Muscle layer of colon (tissue), 2 donors: ENCODE results near the gene C5AR1.

ENCODE experiments used
- H3K27ac ChIP-seq: one replicate; pipeline ENCODE4 v1.7.0; 2013; ENCODE audit warnings: low read depth, mild to moderate bottlenecking, low read length, moderate library complexity
- H3K27me3 ChIP-seq, 2 donors: one replicate each; pipeline ENCODE4 v1.7.0; 2013; ENCODE audit warnings: low read length in 2 of 2, mild to moderate bottlenecking in 2 of 2; ENCODE audit not compliant: insufficient read depth in 2 of 2, control insufficient read depth in 1 of 2
- H3K36me3 ChIP-seq: one replicate; pipeline ENCODE4 v1.7.0; 2013; ENCODE audit warnings: mild to moderate bottlenecking, low read length; ENCODE audit not compliant: insufficient read depth
- H3K4me1 ChIP-seq: one replicate; pipeline ENCODE4 v1.7.0; 2013; ENCODE audit warnings: mild to moderate bottlenecking, low read length; ENCODE audit not compliant: insufficient read depth
- H3K4me3 ChIP-seq, 2 donors: one replicate each; pipeline ENCODE4 v1.7.0; 2013; ENCODE audit warnings: low read length in 2 of 2, low read depth in 1 of 2, mild to moderate bottlenecking in 1 of 2, moderate library complexity in 1 of 2
- H3K9ac ChIP-seq: one replicate; pipeline ENCODE4 v1.7.0; 2013; ENCODE audit warnings: low read length
- H3K9me3 ChIP-seq: one replicate; pipeline ENCODE4 v1.7.0; 2013; ENCODE audit warnings: mild to moderate bottlenecking, low read length
- donor health status: abdominal sarcoma.
- donor health status: Adenocarcinoma of cecum.

C5AR1 gene

DNA sequence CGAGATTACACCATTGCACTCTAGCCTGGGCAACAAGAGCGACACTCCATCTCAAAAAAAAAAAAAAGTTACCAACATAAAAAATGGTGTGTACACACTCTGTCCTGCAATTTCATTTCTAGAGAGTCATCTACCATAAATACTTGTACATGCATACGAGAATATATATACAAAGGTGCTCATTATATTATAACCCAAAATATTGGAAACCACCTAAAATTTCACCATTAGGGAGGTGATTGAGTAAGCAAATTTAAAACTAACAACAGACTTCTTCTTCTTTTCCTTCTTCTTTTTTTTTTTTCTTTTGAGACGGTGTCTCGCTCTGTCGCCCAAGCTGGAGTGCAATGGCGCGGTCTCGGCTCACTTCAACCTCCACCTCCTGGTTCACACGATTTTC, 7.4 kb upstream of the C5AR1 start:
- H3K27ac ChIP-seq = no peak overlapping the region
- H3K36me3 ChIP-seq = no peaks in the 10 kb centered on the region
- no peaks in the 10 kb centered on the region for H3K27me3 ChIP-seq
- no peaks in the 10 kb centered on the region for H3K9me3 ChIP-seq
- H3K9ac ChIP-seq = no peak overlapping the region
- H3K4me3 ChIP-seq = no peak overlapping the region
- peaks cover 5% of the 10 kb centered on the region for H3K4me1 ChIP-seq

GRCh38 chr19:47303966-47304365, 5.7 kb upstream of the C5AR1 start:
- no peaks in the 10 kb centered on the region for H3K36me3 ChIP-seq
- no peak overlapping the region for H3K27ac ChIP-seq
- H3K9ac ChIP-seq = no peak overlapping the region
- H3K4me3 ChIP-seq = no peak overlapping the region
- H3K9me3 ChIP-seq = no peaks in the 10 kb centered on the region
- H3K4me1 ChIP-seq = peaks cover 5% of the 10 kb centered on the region
- H3K27me3 ChIP-seq = no peaks in the 10 kb centered on the region

- Histone ChIP-seq H3K27ac (no peak overlapping the region), H3K36me3 (no peaks in the 10 kb centered on the region), H3K9me3 (no peaks in the 10 kb centered on the region), H3K27me3 (peaks cover 0 to 5% of the 10 kb centered on the region in 2 donors), H3K9ac (no peak overlapping the region), H3K4me3 (no peak overlapping the region), H3K4me1 (peaks cover 5% of the 10 kb centered on the region)
Observed at GRCh38 chr19:47305309-47305751, 4.3 kb upstream of the C5AR1 start.

DNA sequence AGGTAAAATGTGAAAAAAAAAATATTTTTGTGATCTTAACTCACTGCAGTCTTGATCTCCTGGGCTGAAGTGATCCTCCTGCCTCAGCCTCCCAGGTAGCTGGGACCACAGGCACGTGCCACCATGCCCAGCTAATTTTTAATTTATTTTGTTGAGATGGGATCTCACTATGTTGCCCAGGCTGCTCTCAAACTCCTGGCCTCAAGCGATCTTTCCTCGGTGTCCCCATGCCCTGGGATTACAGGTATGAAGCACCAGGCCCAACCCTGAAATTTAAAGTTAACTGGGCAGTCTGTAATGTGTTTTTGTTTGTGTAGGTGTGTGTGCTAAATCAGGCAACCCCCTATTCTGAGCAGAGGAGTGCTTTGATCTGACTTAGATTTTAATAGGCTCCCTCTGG, 3.4 kb upstream of the C5AR1 start:
- Histone ChIP-seq H3K27ac (no peak overlapping the region), H3K9ac (no peak overlapping the region), H3K4me3 (no peak overlapping the region), H3K9me3 (no peaks in the 10 kb centered on the region), H3K27me3 (peaks cover 0 to 14% of the 10 kb centered on the region in 2 donors), H3K4me1 (peaks cover 5% of the 10 kb centered on the region), H3K36me3 (no peaks in the 10 kb centered on the region)

GRCh38 chr19:47309038-47309437, 623 bp upstream of the C5AR1 start:
- Histone ChIP-seq H3K36me3 (no peaks in the 10 kb centered on the region), H3K4me3 (no peak overlapping the region), H3K9me3 (no peaks in the 10 kb centered on the region), H3K27ac (no peak overlapping the region), H3K4me1 (peaks cover 5% of the 10 kb centered on the region), H3K27me3 (peaks cover 0 to 14% of the 10 kb centered on the region in 2 donors), H3K9ac (no peak overlapping the region)

DNA sequence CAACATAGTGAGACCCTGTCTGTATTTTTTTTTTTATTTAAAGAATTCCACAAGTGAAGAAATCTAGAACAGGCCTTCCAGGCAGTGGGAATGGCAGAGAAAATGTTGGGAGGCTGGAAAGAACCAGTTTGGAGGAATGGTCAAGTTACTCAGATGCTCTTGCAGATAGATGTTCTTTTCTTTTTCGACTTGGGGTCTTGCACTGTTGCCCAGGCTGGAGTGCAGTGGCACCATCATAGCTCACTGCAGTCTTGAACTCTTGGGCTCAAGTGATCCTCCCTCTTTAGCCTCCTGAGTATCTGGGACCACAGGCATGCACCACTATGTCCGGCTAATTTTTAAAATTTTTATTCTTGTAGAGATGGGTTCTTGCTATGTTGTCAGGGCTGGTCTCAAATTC, 662 bp downstream of the C5AR1 start:
- Histone ChIP-seq H3K9ac (no peak overlapping the region), H3K27me3 (peaks cover 0 to 14% of the 10 kb centered on the region in 2 donors), H3K27ac (no peak overlapping the region), H3K4me3 (no peak overlapping the region), H3K9me3 (no peaks in the 10 kb centered on the region), H3K4me1 (peaks cover 3% of the 10 kb centered on the region), H3K36me3 (no peaks in the 10 kb centered on the region)

GRCh38 chr19:47310819-47311218, 1.2 kb downstream of the C5AR1 start:
- no peaks in the 10 kb centered on the region for H3K9me3 ChIP-seq
- peaks cover 0 to 14% of the 10 kb centered on the region in 2 donors for H3K27me3 ChIP-seq
- H3K36me3 ChIP-seq = no peaks in the 10 kb centered on the region
- H3K4me3 ChIP-seq = no peak overlapping the region
- no peaks in the 10 kb centered on the region for H3K4me1 ChIP-seq
- H3K9ac ChIP-seq = no peak overlapping the region
- H3K27ac ChIP-seq = no peak overlapping the region

GRCh38 chr19:47312366-47313006, 2.8 kb downstream of the C5AR1 start:
- Histone ChIP-seq H3K36me3 (no peaks in the 10 kb centered on the region), H3K4me1 (no peaks in the 10 kb centered on the region), H3K4me3 (no peak overlapping the region), H3K9me3 (no peaks in the 10 kb centered on the region), H3K27ac (no peak overlapping the region), H3K9ac (no peak overlapping the region), H3K27me3 (peaks cover 0 to 14% of the 10 kb centered on the region in 2 donors)

GRCh38 chr19:47313754-47314295, 4.2 kb downstream of the C5AR1 start:
- no peak overlapping the region for H3K9ac ChIP-seq
- no peaks in the 10 kb centered on the region for H3K9me3 ChIP-seq
- H3K4me3 ChIP-seq = no peak overlapping the region
- peaks cover 0 to 14% of the 10 kb centered on the region in 2 donors for H3K27me3 ChIP-seq
- H3K4me1 ChIP-seq = no peaks in the 10 kb centered on the region
- no peaks in the 10 kb centered on the region for H3K36me3 ChIP-seq
- H3K27ac ChIP-seq = no peak overlapping the region

DNA sequence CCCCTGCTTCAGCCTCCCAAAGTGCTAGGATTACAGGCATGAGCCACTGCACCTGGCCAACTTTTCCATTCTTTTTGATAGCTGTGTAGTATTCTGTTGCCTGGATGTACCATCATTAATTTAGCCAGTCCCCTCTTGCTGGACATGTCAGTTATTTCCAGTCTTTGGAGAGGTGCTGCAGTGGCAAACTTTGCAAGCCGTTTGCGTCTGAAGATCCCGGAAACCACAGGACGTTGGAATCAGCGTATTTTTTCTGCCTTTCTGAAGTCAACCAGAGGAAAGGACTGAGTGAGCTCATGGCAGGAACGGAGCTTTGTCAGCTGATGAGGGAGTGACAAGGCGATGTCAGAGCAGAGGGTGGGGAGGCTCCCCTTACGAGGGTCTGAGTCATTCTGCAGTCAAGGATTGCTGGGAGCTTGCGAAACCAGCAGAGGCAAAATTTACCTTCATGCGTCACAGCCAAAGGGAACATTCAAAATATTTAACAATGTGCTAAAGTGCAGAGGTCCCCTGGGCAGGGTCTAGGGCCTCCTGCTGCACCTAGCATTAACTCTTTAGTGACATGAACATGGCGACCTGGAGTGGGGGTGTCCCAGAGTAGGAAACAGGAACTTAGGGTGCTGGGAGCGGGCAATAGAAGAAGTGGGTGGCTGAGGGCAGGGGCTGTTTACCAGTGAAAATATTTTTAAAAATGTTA, 5.6 kb downstream of the C5AR1 start:
- H3K4me3 ChIP-seq = no peak overlapping the region
- no peaks in the 10 kb centered on the region for H3K36me3 ChIP-seq

DNA sequence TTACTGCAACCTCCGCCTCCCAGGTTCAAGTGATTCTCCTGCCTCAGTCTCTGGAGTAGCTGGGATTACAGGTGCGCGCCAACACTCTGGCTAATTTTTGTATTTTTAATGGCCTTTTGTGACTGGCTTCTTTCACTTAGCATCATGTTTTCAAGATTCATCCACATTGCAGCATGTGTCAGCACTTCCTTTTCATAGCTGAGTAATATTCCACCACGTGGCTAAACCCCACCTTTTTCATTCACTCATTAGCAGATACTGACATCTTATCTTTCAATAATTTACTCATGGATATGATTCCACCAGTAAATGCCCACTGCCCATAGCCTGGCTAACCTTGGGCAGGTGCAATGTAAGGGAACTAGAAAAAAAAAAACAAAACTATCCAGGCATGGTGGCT, 6.9 kb downstream of the C5AR1 start:
- H3K36me3 ChIP-seq = no peaks in the 10 kb centered on the region
- H3K9ac ChIP-seq = no peak overlapping the region
- peaks cover 0 to 3% of the 10 kb centered on the region in 2 donors for H3K27me3 ChIP-seq
- H3K4me1 ChIP-seq = no peaks in the 10 kb centered on the region
- H3K4me3 ChIP-seq = no peak overlapping the region
- H3K27ac ChIP-seq = no peak overlapping the region
- H3K9me3 ChIP-seq = no peaks in the 10 kb centered on the region

More for the DNA sequence above, 5.6 kb downstream of the C5AR1 start:
- H3K27me3 ChIP-seq = peaks cover 0 to 9% of the 10 kb centered on the region in 2 donors
- H3K9me3 ChIP-seq = no peaks in the 10 kb centered on the region
- H3K27ac ChIP-seq = no peak overlapping the region
- no peaks in the 10 kb centered on the region for H3K4me1 ChIP-seq
- H3K9ac ChIP-seq = no peak overlapping the region
